NOMO-1 treated with dmso at 0.1 percent for 144 hours (cell line): ENCODE measurements around the gene RAD51B.
A peak's percentile ranks its signal among the peaks of the same experiment; 100 is the strongest.
"Not testable (repeated sequence)": the region's sequence is repeated elsewhere in the genome, so short reads cannot be mapped to it uniquely, and the experiment has no call there.

Source experiments
- DNase-seq: peaks from one replicate; lab custom pipeline; 2025; ENCODE audit not compliant: unreplicated experiment; lab: John Stamatoyannopoulos, UW

The RAD51B gene

DNA sequence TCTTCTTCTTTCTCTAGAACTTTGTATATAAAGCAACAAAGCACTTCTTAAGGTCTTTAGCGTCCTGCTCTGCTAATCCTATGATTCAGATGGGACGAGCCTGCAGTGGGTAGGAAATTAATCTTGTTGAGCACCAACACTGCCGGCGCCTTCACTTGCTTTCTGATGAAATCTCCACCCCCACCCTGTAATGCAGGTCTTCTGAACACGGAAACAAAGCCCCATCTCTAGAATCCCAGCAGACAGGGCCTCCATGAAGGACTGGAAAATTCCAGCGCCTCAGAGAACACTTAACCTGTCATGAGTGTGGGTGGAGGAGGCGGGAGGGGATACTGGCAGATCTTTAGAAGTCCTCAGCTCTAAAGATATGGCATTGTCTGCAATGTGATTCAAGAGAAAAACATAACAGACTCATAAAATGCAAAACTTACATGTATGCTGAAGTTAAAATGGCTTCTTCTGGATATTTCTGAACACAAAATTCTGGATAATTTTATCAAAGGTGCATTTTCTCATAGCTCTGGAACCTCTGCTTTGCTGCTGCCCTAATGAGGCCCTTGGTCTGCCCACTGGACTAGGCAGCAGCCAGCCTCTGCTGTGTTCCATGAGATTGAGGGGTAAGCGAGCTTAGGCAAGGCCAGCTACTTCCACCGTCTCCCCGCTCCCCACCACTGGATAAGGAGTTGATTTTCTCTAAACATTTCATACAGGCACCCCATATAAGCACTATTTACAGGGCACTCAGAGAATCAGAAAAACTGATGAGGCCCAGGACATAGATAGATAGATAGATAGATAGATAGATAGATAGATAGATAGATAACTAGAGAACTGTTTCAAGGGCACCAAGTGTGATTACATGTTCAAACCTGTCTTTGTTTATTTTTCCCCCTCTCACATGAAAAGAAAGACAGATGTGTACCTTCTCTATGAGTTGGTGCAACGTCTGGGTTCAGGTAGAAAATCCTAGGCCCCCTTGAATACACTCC lies 930.2 kb downstream of the RAD51B start:
- DNase-seq, result no peak

DNA sequence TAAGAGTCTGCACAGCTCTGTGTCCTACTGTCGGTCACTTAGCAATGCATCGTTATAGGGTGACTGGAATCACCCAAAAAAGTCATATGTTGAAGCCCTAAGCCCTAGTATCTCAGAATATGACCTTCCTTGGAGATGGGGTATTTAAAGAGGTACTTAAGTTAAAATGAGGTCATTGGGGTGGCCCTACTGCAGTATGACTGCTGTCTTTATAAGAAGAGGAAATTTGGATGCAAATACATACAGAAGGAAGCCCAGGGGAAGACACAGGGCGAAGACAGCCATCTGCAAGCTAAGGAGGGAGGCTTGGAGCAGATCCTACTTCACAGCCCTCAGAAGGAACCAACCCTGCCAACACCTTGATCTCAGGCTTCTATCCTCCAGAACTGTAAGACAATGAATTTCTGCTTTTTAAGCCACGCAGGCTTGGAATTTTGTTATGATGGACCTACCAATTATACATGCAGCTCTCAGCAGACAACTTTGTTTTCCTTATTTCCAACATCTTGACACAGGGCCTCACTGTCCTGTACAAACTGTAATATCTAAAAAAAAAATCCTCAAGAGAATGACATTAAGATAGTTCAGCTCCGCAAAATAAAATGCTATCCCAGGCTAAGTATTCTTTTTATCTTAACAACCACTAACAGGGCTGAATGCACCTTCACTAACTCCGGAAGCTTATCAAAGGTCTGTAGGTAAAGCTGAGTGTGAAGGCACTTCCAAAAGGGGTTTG lies 932.9 kb downstream of the RAD51B start:
- no peak for DNase-seq

DNA sequence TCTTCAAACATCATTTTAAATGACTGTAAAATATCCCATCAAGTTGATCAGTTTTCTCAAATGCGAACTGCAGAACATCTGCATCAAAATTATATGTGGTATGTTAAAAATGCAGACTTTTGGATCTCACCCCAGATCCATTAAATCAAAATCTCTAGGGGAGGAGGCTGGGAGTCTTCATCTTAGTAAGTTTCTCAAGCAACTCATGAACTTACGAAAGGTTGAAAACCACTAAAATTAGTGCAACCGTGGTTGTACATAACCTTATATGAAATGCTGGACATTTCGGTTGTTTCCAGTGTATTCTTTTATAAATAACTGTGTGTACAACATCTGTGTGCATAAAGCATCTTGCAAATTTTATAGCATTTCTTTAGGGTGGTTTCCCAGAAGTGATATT lies 934.1 kb downstream of the RAD51B start:
- DNase-seq, result no peak

GRCh38 chr14:68755016-68755353 lies 935.4 kb downstream of the RAD51B start:
- DNase-seq, result no peak

DNA sequence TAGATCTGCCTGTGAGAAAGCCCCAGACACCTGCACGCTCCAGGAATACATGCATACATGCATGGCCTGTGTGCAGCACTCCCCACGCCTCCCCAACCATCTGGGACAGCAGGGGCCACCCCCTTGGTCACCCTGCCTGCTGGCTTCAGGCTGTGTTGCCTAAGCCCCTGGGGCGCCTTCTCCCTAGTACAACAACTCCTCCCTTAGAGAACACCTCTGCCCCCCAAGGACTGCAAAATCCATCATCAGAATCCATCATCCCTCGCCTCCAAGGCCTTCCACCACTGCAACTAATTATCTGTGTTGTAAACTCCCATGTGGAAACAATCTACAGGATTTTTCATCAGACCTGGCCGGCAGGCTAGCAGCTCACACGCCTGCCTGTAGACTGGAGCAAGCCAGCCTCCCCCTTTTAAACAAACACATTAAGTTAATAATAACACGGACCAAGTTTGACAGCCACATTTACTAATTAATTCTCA lies 936.5 kb downstream of the RAD51B start:
- no peak for DNase-seq

- DNase-seq, result no peak
These were observed 937.2 kb downstream of the RAD51B start for GRCh38 chr14:68756734-68757133.

DNA sequence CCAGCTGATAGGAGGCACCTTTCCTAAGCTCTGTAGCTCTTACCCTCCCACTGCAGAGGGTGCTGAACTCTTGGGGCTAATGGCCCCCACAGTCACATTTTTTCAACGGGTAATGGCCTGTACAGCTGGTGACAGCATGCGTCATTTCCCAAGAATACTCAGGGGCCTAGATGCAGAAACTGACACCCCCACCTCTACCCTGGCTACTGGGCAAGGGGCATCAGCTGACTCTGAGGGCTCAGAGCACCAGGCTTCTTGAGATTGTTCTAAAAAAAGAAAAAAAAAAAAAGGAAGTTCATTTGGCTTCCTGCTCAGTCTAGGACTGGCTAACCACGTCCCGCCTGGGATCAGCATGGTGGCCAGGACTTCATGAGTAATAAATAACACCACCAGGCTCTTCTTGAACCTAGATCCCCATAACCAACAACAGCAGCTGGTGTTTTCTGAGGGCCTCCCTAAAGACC lies 938.1 kb downstream of the RAD51B start:
- DNase-seq, result peak; percentile 85

DNA sequence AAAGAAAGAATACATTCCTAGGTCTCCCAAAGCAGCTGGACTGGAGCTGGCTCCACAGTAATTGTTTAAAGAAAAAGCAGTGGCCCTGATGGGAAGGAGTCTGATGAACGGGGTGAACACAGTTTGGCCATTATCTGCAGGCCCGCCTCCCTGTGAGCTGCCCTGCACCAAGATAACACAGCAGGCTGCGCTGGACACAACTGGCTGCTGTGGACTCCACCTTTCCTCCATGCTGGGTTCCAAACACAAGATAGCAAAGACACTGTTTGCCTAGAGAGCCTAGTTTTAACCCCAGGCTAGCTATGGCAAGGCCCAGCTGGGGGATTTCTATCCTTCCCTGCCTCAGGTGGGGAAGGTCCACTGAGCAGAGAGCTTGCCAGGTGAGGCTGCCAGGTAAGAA lies 938.7 kb downstream of the RAD51B start:
- no peak for DNase-seq

GRCh38 chr14:68759017-68759560 lies 939.5 kb downstream of the RAD51B start:
- no peak for DNase-seq

GRCh38 chr14:68759937-68760336 lies 940.4 kb downstream of the RAD51B start:
- no peak for DNase-seq

GRCh38 chr14:68760761-68761160 lies 941.2 kb downstream of the RAD51B start:
- no peak for DNase-seq

GRCh38 chr14:68761391-68761790 lies 941.8 kb downstream of the RAD51B start:
- no peak for DNase-seq

- no peak for DNase-seq
These were observed 943.6 kb downstream of the RAD51B start for GRCh38 chr14:68762953-68763764.

GRCh38 chr14:68763843-68764242 lies 944.3 kb downstream of the RAD51B start:
- not testable (repeated sequence) for DNase-seq

- no peak for DNase-seq
These were observed 947.0 kb downstream of the RAD51B start for GRCh38 chr14:68766299-68767247.

- no peak for DNase-seq
These were observed 947.7 kb downstream of the RAD51B start for GRCh38 chr14:68767248-68767645.

- no peak for DNase-seq
These were observed 948.7 kb downstream of the RAD51B start for GRCh38 chr14:68768316-68768715.

GRCh38 chr14:68770051-68770450 lies 950.5 kb downstream of the RAD51B start:
- no peak for DNase-seq

- no peak for DNase-seq
These were observed 951.1 kb downstream of the RAD51B start for GRCh38 chr14:68770553-68771286.
